ENCODE measurements around the gene C18orf63.

- TF ChIP-seq CTCF (conservative IDR thresholded peaks at IDR 0.05; ENCODE audit: low read length) (no peak), EZH2phosphoT487 (IDR thresholded peaks at IDR 0.05; ENCODE audit: borderline replicate concordance) (no peak)
Observed at GRCh38 chr18:74268933-74269620, 46.6 kb upstream of the C18orf63 start.
